Posterior vena cava (tissue), 2 donors: ENCODE measurements around the gene TANGO2. TPM values are rescaled to one million over a fixed set of nuclear protein-coding genes. Genes with fewer than 3 reads are reported as not detected.

Experiments
- DNase-seq: peaks from one replicate; pipeline ENCODE4 v3.0.0-alpha.2; 2020; ENCODE audit warnings: low spot score
- intact Hi-C, 2 donors: fragments of 100-400 bp; cut with DNase I; formaldehyde crosslinking; loops; one replicate each; pipeline versions ENCODE4 v1.14.1 to v1.14.2; 2022 to 2023
- total RNA-seq, 2 donors: library from RNA; stranded (reverse); fragmentation: NEBNext Ultra II Directional; extraction: Animal tissue kit (Norgen Biotek cat#: 25700); gene quantifications; one replicate each; pipeline ENCODE4 v1.2.1, GENCODE V29; 2021
- donor health status: DM: yes; HTN: yes; CAD: no.
- donor health status: DM: yes; HTN: yes; CAD: no.

Gene TANGO2
- total RNA-seq, 2 donors from 2014 or later = 28.4 to 31.1 TPM

DNA sequence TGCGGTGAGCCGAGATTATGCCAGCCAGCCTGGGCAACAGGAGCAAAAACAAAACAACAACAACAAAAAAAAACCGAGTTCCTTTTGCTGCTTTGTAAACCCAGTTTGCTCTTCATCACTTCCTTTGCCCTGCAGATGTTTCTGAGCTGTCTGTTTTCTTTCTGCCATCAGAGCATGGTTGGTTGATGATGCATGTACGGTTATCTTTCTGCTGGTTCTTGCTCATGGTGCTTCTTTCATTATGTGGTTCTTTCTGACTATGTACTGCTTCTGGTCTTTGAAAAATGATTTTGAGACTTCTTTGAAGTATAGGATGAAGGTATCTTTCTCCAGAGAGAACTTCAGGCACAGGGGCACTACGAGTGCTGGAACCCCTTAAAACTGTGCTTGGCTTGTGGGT, 13.2 kb downstream of the TANGO2 start:
- intact Hi-C loops = no loop called here
- DNase-seq = no peak

DNA sequence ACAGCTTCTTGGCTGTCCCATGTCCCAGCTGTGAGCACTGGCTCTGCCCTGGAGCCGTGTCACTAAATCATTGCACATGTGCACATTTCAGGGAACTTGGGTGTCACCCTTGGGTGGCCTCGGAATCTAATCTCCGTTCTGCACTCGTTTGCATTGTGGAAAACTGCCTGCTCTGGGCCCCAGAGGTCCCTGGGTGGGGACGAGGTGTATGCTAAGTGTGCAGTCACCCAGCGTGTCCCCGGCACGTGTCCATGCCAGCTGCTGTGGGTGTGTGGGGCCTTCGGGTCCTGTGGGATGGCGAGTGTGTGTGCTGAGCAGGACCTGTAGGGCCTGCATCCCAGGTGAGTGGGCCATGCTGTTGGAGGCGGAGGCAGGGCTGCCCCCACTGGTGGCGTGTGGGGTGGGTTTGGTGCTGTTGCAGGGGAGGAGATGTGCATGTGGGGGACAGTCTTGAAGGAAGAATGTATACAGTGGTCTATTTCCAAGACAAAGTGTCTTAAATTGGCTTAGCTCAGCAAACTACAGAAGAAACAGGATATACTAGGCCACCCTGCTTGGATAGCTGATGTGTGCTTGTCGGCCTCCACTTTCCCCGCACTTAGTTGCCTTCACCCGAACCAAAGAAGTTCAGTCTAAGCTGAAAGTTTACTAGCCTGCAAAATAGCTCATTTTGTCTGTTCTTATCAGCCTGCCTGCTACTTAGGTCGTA, 14.6 kb downstream of the TANGO2 start:
- DNase-seq = no peak
- intact Hi-C loops = no loop called here

DNA sequence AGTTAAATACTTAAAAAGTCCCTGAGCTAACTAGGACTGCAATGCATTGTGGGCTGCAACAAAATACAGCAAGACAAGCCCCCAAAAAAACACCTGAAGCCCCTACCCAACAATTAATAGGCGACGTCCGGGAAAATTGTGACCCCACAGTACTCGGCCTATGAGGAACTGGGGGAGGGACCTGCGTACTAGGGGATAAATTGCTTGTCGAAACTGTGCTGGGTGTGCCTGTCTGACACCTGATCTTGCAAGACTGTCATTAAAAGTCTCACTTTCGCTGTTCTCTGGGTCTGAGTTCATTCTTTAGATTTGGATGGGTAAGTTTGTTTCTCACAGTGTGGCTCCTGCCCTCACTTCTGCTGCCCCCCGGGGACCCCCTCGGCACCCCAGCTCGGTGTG, 15.2 kb downstream of the TANGO2 start:
- intact Hi-C loops = no loop called here

GRCh38 chr22:20036535-20037392, 15.9 kb downstream of the TANGO2 start:
- intact Hi-C loops = no loop called here
- no peak for DNase-seq

More for the DNA sequence above, 15.2 kb downstream of the TANGO2 start:
- DNase-seq = no peak

DNA sequence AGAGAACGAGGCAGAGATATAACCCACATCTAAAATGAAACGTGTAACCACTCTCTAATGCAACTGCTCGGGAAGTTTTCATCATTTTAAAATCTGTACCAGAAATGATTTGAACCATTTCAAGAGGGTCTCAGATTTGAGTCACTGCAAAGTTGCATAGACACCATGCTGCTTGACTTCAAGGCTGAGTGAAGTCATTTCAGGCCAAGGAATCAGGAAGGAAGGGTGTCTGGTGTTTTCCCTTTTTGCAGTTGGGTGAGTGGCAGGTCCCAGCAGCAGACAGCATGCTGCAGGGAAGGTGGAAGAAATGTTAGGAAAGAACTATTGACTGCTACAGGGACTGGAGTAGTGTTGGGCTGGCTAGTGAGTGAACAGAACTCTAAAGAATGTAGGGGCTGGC, 16.5 kb downstream of the TANGO2 start:
- intact Hi-C loops = no loop called here
- no peak for DNase-seq

DNA sequence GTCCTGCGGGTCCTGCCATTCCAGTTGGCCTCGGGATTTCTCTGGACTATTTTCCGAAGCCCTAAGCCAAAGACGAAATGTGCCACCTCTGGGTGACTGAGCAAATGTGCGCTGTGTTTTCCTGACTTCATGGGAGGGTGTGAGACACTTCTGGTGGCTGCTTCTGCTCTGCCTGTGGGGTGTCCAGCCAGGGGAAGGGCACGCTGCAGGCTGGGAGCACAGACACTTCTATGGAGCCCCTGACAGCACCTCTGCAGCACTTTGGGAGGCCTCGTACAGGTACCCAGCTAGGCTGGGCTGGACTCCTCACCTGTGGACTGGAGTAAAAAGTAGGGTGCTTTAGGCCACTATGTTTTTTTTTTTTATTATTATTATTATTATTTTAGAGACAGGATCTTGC, 17.7 kb downstream of the TANGO2 start:
- intact Hi-C loops = no loop called here
- no peak for DNase-seq

- DNase-seq = no peak
- intact Hi-C loops = no loop called here
Measured at GRCh38 chr22:20039683-20040325, 18.9 kb downstream of the TANGO2 start.

GRCh38 chr22:20040327-20041200, 19.7 kb downstream of the TANGO2 start:
- DNase-seq = no peak
- intact Hi-C loops = no loop called here

- intact Hi-C loops = no loop called here
- DNase-seq = no peak
Measured at GRCh38 chr22:20043057-20043996, 22.4 kb downstream of the TANGO2 start.

DNA sequence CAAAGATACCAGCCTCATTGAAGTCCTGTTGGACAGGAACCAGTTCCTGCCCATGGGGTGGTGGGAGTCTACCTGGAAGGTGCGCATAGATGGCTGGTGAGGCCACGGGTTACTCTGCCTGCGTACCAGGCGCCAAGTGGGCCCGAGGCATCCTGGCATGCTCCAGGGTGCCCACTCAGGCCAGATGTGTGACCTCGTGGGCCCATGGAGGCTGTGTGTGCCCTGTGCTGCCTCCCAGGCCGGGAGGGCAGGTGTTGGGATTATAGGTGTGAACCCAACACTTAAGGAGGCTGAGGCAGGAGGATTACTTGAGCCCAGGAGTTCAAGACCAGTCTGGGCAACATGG, 23.1 kb downstream of the TANGO2 start:
- no peak for DNase-seq
- intact Hi-C loops = no loop called here

- DNase-seq = no peak
- intact Hi-C loops = no loop called here
Measured at GRCh38 chr22:20044495-20045151, 23.7 kb downstream of the TANGO2 start.

DNA sequence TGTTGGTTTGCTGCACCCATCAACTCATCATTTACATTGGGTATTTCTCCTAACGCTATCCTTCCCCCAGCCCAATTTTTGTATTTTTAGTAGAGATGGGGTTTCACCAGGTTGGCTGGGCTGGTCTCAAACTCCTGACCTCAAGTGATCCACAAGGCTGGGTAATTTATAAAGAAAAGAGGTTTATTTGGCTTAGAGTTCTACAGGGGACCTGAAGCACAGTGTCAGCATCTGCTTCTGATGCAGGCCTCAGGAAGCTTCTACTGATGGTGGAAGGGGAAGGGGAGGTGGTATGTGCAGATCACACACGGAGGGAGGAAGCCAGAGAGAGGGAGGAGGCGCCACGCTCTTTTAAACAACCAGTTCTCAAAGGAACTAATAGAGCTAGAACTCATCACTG, 25.8 kb downstream of the TANGO2 start:
- DNase-seq = no peak
- intact Hi-C loops = no loop called here

GRCh38 chr22:20051927-20052308, 31.0 kb downstream of the TANGO2 start:
- no peak for DNase-seq
- intact Hi-C loops = no loop called here

- intact Hi-C loops = no loop called here
- no peak for DNase-seq
Measured at GRCh38 chr22:20052309-20053259, 31.7 kb downstream of the TANGO2 start.

DNA sequence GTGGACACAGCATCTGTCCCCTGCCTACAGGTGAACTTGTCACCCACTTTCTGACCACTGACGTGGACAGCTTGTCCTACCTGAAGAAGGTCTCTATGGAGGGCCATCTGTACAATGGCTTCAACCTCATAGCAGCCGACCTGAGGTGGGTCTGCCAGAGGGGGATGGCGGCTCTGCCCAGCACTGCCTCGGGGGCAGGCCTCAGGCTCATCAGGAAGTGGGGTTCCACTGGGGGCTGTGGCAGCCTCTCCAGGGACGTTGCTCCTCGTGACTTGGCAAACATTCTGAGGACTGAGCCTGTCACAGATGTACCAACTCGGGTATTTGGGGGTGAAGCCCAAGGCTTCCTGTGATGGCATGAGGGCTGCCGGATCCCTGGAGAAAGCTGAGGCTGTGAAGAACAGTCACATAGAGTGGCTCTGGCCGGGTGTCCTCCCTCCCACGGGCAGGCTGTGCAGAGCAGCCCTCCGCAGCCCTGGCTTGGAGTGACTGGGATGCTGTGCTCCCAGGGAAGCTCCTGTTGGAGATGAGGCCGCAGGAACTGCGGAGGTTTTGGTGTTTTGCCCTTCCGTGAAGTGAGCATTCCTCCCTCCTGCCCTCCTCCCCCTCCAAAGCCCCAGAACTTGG, 32.6 kb downstream of the TANGO2 start:
- DNase-seq = no peak
- intact Hi-C loops = no loop called here

- DNase-seq = no peak
- intact Hi-C loops = no loop called here
Measured at GRCh38 chr22:20054034-20054427, 33.1 kb downstream of the TANGO2 start.
